Measurements from ENCODE around the gene ZG16B. TPM values are rescaled to one million over a fixed set of nuclear protein-coding genes. Genes with fewer than 3 reads are reported as not detected.

Gene ZG16B
- total and polyA plus RNA-seq, 4 experiments from 2014 or later, result 0.79 TPM; not detected in 3

- intact Hi-C loops (cut with micrococcal nuclease), result no loop called here
- Histone ChIP-seq H3K9me3 (ENCODE audit: control insufficient read depth in 1 of 2, low read length in 2 of 2) (no peaks in the 10 kb centered on the region), H3K27ac (ENCODE audit: low read depth, low read length) (no peak overlapping the region), H3K27me3 (ENCODE audit: insufficient read depth, low read length) (no peaks in the 10 kb centered on the region), H3K4me3 (ENCODE audit: low read length in 2 of 2) (no peak overlapping the region), H3K4me1 (ENCODE audit: insufficient read depth, low read length) (no peaks in the 10 kb centered on the region), H3K36me3 (ENCODE audit: insufficient read depth, low read length) (no peaks in the 10 kb centered on the region)
- no peak overlapping the region for H3K27ac Mint-ChIP-seq
- CTCF ChIA-PET (ENCODE audit: partially characterized antibody), result interaction anchor here (1.6 kb wide), 1 partner anchor 17 kb away, joined by 3 read pairs; no protein-coding TSS in a partner anchor
- no peak overlapping the region for H3K4me3 Mint-ChIP-seq
- DNase-seq, result no peak
- peaks cover 1 to 3% of the 10 kb centered on the region in 2 donors for H3K27me3 Mint-ChIP-seq
- H3K4me1 Mint-ChIP-seq, result no peaks in the 10 kb centered on the region
- no peaks in the 10 kb centered on the region for H3K36me3 Mint-ChIP-seq
- H3K9me3 Mint-ChIP-seq, result no peaks in the 10 kb centered on the region
- POLR2A ChIA-PET (ENCODE audit: partially characterized antibody), result interaction anchor here (0.8 kb wide), 1 partner anchor 112 kb away, joined by 3 read pairs; no protein-coding TSS in a partner anchor
These were observed 8.5 kb upstream of the ZG16B start for GRCh38 chr16:2821487-2822157.

DNA sequence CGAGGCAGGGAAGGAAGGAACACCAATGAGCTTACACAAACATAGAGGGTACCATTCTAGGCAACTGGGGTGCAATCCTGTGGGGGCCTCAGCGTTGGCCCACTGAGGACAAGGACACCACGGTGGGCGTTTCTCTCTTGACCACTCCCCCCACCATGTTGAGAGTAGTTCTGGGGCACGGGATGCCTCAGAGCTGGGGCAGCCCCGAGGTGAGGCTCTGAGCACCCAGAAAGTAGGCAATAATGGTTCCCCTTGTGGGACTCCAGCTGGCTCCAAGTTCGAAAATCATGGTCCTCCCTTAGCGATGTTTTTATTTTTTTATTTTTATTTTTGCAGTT, 8.0 kb upstream of the ZG16B start:
- CTCF ChIA-PET (ENCODE audit: partially characterized antibody), result interaction anchor here (1.6 kb wide), 1 partner anchor 16 kb away, joined by 3 read pairs; no protein-coding TSS in a partner anchor
- H3K27ac Mint-ChIP-seq, result no peak overlapping the region
- intact Hi-C loops (cut with micrococcal nuclease), result no loop called here

DNA sequence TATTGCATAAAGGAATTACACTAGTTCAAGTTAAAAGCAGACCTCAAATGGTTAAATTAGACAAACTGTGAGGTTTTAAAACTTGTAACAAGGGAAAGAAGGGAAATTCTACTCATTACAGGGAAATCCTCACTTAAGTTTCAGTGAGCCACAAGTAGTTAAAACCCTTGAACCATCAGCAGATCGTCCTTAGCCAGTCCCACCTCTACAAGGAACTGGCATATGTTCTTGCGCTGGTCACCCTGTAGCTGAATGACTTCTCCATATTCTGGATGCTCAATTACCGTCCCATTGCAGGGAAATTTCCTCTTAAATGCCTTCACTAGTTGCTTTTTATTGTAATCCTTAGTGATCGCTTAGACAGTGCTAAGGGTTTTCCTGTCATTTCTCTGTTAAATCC, 7.6 kb upstream of the ZG16B start:
- H3K4me1 ChIP-seq (ENCODE audit: insufficient read depth, low read length), result no peaks in the 10 kb centered on the region
- no peak overlapping the region for H3K27ac ChIP-seq (ENCODE audit: low read depth, low read length)
- H3K27me3 ChIP-seq (ENCODE audit: insufficient read depth, low read length), result no peaks in the 10 kb centered on the region
- no peaks in the 10 kb centered on the region for H3K9me3 ChIP-seq (ENCODE audit: control insufficient read depth in 1 of 2, low read length in 2 of 2)
- H3K27ac Mint-ChIP-seq, result no peak overlapping the region
- POLR2A ChIA-PET (ENCODE audit: partially characterized antibody), result no interaction called here
- no peak for DNase-seq
- no peaks in the 10 kb centered on the region for H3K36me3 ChIP-seq (ENCODE audit: insufficient read depth, low read length)
- peaks cover 1 to 3% of the 10 kb centered on the region in 2 donors for H3K27me3 Mint-ChIP-seq
- H3K4me1 Mint-ChIP-seq, result no peaks in the 10 kb centered on the region
- H3K36me3 Mint-ChIP-seq, result no peaks in the 10 kb centered on the region
- intact Hi-C loops (cut with micrococcal nuclease), result no loop called here
- CTCF ChIA-PET (ENCODE audit: partially characterized antibody), result interaction anchor here (1.6 kb wide), 1 partner anchor 16 kb away, joined by 3 read pairs; no protein-coding TSS in a partner anchor
- H3K4me3 ChIP-seq (ENCODE audit: low read length in 2 of 2), result no peak overlapping the region
- no peaks in the 10 kb centered on the region for H3K9me3 Mint-ChIP-seq
- H3K4me3 Mint-ChIP-seq, result no peak overlapping the region

More for the DNA sequence above, 8.0 kb upstream of the ZG16B start:
- POLR2A ChIA-PET (ENCODE audit: partially characterized antibody), result interaction anchor here (0.8 kb wide), 1 partner anchor 113 kb away, joined by 3 read pairs; no protein-coding TSS in a partner anchor
- H3K27ac ChIP-seq (ENCODE audit: low read depth, low read length), result no peak overlapping the region
- H3K36me3 ChIP-seq (ENCODE audit: insufficient read depth, low read length), result no peaks in the 10 kb centered on the region
- no peaks in the 10 kb centered on the region for H3K9me3 Mint-ChIP-seq
- H3K9me3 ChIP-seq (ENCODE audit: control insufficient read depth in 1 of 2, low read length in 2 of 2), result no peaks in the 10 kb centered on the region
- no peaks in the 10 kb centered on the region for H3K4me1 ChIP-seq (ENCODE audit: insufficient read depth, low read length)
- no peak overlapping the region for H3K4me3 Mint-ChIP-seq
- peaks cover 1 to 3% of the 10 kb centered on the region in 2 donors for H3K27me3 Mint-ChIP-seq
- no peaks in the 10 kb centered on the region for H3K36me3 Mint-ChIP-seq
- H3K4me3 ChIP-seq (ENCODE audit: low read length in 2 of 2), result no peak overlapping the region
- no peak for DNase-seq
- no peaks in the 10 kb centered on the region for H3K27me3 ChIP-seq (ENCODE audit: insufficient read depth, low read length)
- H3K4me1 Mint-ChIP-seq, result no peaks in the 10 kb centered on the region

DNA sequence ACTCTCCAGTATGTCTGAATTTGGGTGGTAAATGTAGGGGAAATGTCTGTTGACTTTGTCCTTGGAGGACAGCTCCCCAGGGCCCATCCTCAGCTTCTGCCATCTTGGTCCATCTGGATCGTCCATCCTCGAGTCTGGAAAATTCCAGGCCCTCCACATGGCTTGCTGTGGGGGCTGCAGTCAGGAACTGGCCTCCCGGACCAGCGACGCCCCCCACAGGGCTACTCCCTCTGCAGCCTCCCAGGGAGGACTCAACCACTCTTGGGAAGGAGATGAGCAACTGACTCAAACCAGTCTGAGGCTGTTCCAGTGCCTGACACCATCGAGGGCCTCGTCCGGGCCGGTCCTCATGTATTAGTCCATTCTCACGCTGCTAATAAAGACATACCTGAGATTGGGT, 5.5 kb upstream of the ZG16B start:
- no peaks in the 10 kb centered on the region for H3K9me3 Mint-ChIP-seq
- ChIA-PET CTCF (ENCODE audit: partially characterized antibody) (interaction anchor here (1.3 kb wide), 1 partner anchor 44 kb away, joined by 5 read pairs; no protein-coding TSS in a partner anchor), POLR2A (ENCODE audit: partially characterized antibody) (no interaction called here)
- DNase-seq, result no peak
- H3K4me1 Mint-ChIP-seq, result no peaks in the 10 kb centered on the region
- H3K4me3 ChIP-seq (ENCODE audit: low read length in 2 of 2), result no peak overlapping the region
- H3K9me3 ChIP-seq (ENCODE audit: control insufficient read depth in 1 of 2, low read length in 2 of 2), result no peaks in the 10 kb centered on the region
- H3K36me3 Mint-ChIP-seq, result no peaks in the 10 kb centered on the region
- no peaks in the 10 kb centered on the region for H3K36me3 ChIP-seq (ENCODE audit: insufficient read depth, low read length)
- H3K27ac ChIP-seq (ENCODE audit: low read depth, low read length), result no peak overlapping the region
- H3K4me1 ChIP-seq (ENCODE audit: insufficient read depth, low read length), result no peaks in the 10 kb centered on the region
- no peak overlapping the region for H3K27ac Mint-ChIP-seq
- H3K4me3 Mint-ChIP-seq, result no peak overlapping the region
- no peaks in the 10 kb centered on the region for H3K27me3 ChIP-seq (ENCODE audit: insufficient read depth, low read length)
- H3K27me3 Mint-ChIP-seq, result peaks cover 1 to 2% of the 10 kb centered on the region in 2 donors
- intact Hi-C loops (cut with micrococcal nuclease), result no loop called here

DNA sequence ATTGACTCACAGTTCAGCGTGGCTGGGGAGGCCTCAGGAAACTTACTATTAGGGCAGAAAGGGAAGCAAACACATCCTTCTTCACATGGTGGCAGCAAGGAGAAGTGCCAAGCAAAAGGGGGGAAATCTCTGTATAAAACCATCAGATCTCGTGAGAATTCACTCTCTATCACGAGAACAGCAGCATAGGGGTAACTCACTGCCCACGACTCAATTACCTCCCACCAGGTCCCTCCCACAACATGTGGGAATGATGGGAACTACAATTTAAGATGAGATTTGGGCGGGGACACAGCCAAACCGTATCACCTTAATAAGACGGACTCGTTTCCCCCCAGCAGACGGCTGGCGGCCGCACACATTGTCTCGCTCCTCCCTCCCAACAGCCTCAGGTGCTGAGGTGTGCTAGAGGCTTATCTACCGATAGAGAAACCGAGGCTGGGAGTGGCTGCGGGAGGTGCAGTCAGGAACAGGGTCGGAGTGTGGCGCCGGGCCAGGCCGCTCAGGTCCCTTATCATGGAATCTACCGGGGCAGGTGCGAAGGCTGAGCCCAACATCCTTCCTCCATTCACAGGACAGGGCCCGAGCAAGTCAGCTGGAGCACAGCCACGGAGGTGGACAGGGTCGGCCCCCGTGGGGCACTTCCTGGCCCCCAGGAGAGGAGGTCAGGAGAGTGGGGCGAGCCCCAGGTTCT, 4.9 kb upstream of the ZG16B start:
- Mint-ChIP-seq H3K4me3 (no peak overlapping the region), H3K9me3 (no peaks in the 10 kb centered on the region), H3K36me3 (no peaks in the 10 kb centered on the region), H3K27me3 (peaks cover 1 to 2% of the 10 kb centered on the region in 2 donors), H3K4me1 (no peaks in the 10 kb centered on the region), H3K27ac (no peak overlapping the region)
- Histone ChIP-seq H3K4me3 (ENCODE audit: low read length in 2 of 2) (no peak overlapping the region), H3K4me1 (ENCODE audit: insufficient read depth, low read length) (no peaks in the 10 kb centered on the region), H3K36me3 (ENCODE audit: insufficient read depth, low read length) (no peaks in the 10 kb centered on the region), H3K27ac (ENCODE audit: low read depth, low read length) (no peak overlapping the region), H3K9me3 (ENCODE audit: control insufficient read depth in 1 of 2, low read length in 2 of 2) (no peaks in the 10 kb centered on the region), H3K27me3 (ENCODE audit: insufficient read depth, low read length) (no peaks in the 10 kb centered on the region)
- CTCF ChIA-PET (ENCODE audit: partially characterized antibody), result no interaction called here
- no peak for DNase-seq
- intact Hi-C loops (cut with micrococcal nuclease), result no loop called here
- POLR2A ChIA-PET (ENCODE audit: partially characterized antibody), result no interaction called here

DNA sequence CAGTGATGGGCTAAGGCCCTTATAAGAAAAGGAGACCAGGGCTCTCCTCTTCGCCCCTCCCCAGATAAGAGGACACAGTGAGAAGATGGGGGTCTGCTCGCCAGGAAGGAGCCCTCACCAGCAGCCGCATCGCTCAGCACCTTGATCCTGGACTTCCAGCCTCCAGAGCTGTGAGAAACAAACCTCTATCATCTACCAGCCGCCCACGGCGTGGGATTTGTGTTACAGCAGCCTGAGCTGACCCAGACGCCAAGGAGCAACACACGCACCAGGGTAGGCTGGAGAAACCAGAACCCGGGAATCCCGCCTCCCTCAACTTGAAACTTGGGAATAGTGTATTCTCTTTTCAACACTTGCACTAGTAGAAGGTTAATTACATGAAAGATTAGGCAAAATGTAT, 4.2 kb upstream of the ZG16B start:
- Histone ChIP-seq H3K27me3 (ENCODE audit: insufficient read depth, low read length) (no peaks in the 10 kb centered on the region), H3K4me1 (ENCODE audit: insufficient read depth, low read length) (no peaks in the 10 kb centered on the region), H3K4me3 (ENCODE audit: low read length in 2 of 2) (no peak overlapping the region), H3K36me3 (ENCODE audit: insufficient read depth, low read length) (no peaks in the 10 kb centered on the region), H3K9me3 (ENCODE audit: control insufficient read depth in 1 of 2, low read length in 2 of 2) (no peaks in the 10 kb centered on the region), H3K27ac (ENCODE audit: low read depth, low read length) (no peak overlapping the region)
- H3K9me3 Mint-ChIP-seq, result no peaks in the 10 kb centered on the region
- H3K4me3 Mint-ChIP-seq, result no peak overlapping the region
- intact Hi-C loops (cut with micrococcal nuclease), result no loop called here
- ChIA-PET CTCF (ENCODE audit: partially characterized antibody) (no interaction called here), POLR2A (ENCODE audit: partially characterized antibody) (no interaction called here)
- no peak for DNase-seq
- H3K27ac Mint-ChIP-seq, result no peak overlapping the region
- no peaks in the 10 kb centered on the region for H3K36me3 Mint-ChIP-seq
- H3K4me1 Mint-ChIP-seq, result no peaks in the 10 kb centered on the region
- peaks cover 1 to 3% of the 10 kb centered on the region in 2 donors for H3K27me3 Mint-ChIP-seq

- Mint-ChIP-seq H3K4me3 (no peak overlapping the region), H3K36me3 (no peaks in the 10 kb centered on the region), H3K9me3 (no peaks in the 10 kb centered on the region), H3K27ac (no peak overlapping the region), H3K27me3 (peaks cover 6 to 7% of the 10 kb centered on the region in 2 donors), H3K4me1 (no peaks in the 10 kb centered on the region)
- no peak for DNase-seq
- Histone ChIP-seq H3K4me3 (ENCODE audit: low read length in 2 of 2) (no peak overlapping the region), H3K4me1 (ENCODE audit: insufficient read depth, low read length) (no peaks in the 10 kb centered on the region), H3K27me3 (ENCODE audit: insufficient read depth, low read length) (no peaks in the 10 kb centered on the region), H3K9me3 (ENCODE audit: control insufficient read depth in 1 of 2, low read length in 2 of 2) (no peaks in the 10 kb centered on the region), H3K27ac (ENCODE audit: low read depth, low read length) (no peak overlapping the region), H3K36me3 (ENCODE audit: insufficient read depth, low read length) (no peaks in the 10 kb centered on the region)
- CTCF ChIA-PET (ENCODE audit: partially characterized antibody), result no interaction called here
- POLR2A ChIA-PET (ENCODE audit: partially characterized antibody), result no interaction called here
- intact Hi-C loops (cut with micrococcal nuclease), result no loop called here
These were observed 3.3 kb upstream of the ZG16B start for GRCh38 chr16:2826591-2827373.
